Measurements from ENCODE around the gene RAMP1. TPM values are rescaled to one million over a fixed set of nuclear protein-coding genes. Genes with fewer than 3 reads are reported as not detected.

RAMP1 gene
- total RNA-seq, 1 donor from 2014 or later, result 2.1 TPM

DNA sequence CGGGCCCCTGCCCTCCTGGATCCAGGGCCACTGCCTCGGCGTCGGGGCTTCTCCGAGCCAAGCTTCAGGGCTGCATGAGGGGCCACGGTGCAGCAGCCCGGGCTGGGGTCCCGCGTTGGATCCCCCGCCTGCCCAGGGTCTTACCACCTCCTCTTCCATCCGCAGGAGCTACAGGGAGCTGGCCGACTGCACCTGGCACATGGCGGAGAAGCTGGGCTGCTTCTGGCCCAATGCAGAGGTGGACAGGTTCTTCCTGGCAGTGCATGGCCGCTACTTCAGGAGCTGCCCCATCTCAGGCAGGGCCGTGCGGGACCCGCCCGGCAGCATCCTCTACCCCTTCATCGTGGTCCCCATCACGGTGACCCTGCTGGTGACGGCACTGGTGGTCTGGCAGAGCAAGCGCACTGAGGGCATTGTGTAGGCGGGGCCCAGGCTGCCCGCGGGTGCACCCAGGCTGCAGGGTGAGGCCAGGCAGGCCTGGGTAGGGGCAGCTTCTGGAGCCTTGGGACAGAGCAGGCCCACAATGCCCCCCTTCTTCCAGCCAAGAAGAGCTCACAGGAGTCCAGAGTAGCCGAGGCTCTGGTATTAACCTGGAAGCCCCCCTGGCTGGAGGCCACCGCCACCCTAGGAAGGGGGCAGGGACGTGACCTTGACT lies 52.1 kb downstream of the RAMP1 start:
- Histone ChIP-seq H3K27me3 (ENCODE audit: control insufficient read depth, insufficient read depth, low read length) (no peaks in the 10 kb centered on the region), H3K36me3 (ENCODE audit: control insufficient read depth, insufficient read depth, low read length) (no peaks in the 10 kb centered on the region), H3K4me3 (ENCODE audit: low read depth, low read length) (no peak overlapping the region)
- FAIRE-seq, result no peak
- no peak for DNase-seq (ENCODE audit: low read depth)
- TF ChIP-seq, protein P1, sequence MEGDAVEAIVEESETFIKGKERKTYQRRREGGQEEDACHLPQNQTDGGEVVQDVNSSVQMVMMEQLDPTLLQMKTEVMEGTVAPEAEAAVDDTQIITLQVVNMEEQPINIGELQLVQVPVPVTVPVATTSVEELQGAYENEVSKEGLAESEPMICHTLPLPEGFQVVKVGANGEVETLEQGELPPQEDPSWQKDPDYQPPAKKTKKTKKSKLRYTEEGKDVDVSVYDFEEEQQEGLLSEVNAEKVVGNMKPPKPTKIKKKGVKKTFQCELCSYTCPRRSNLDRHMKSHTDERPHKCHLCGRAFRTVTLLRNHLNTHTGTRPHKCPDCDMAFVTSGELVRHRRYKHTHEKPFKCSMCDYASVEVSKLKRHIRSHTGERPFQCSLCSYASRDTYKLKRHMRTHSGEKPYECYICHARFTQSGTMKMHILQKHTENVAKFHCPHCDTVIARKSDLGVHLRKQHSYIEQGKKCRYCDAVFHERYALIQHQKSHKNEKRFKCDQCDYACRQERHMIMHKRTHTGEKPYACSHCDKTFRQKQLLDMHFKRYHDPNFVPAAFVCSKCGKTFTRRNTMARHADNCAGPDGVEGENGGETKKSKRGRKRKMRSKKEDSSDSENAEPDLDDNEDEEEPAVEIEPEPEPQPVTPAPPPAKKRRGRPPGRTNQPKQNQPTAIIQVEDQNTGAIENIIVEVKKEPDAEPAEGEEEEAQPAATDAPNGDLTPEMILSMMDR (IDR thresholded peaks at IDR 0.05; ENCODE audit: insufficient read depth, low read length, severe bottlenecking), result no peak

- FAIRE-seq, result no peak
Measured at GRCh38 chr2:237912271-237913192, 53.1 kb downstream of the RAMP1 start.

GRCh38 chr2:237913193-237913917 lies 53.9 kb downstream of the RAMP1 start:
- DNase-seq (ENCODE audit: low read depth) (no peak), FAIRE-seq (no peak)
- Histone ChIP-seq H3K27me3 (ENCODE audit: control insufficient read depth, insufficient read depth, low read length) (no peaks in the 10 kb centered on the region), H3K4me3 (ENCODE audit: low read depth, low read length) (no peak overlapping the region), H3K36me3 (ENCODE audit: control insufficient read depth, insufficient read depth, low read length) (no peaks in the 10 kb centered on the region)
- TF ChIP-seq, protein P1 (IDR thresholded peaks at IDR 0.05; ENCODE audit: insufficient read depth, low read length, severe bottlenecking), result no peak

More at GRCh38 chr2:237912271-237913192, 53.1 kb downstream of the RAMP1 start:
- Histone ChIP-seq H3K27me3 (ENCODE audit: control insufficient read depth, insufficient read depth, low read length) (no peaks in the 10 kb centered on the region), H3K4me3 (ENCODE audit: low read depth, low read length) (no peak overlapping the region), H3K36me3 (ENCODE audit: control insufficient read depth, insufficient read depth, low read length) (no peaks in the 10 kb centered on the region)
- TF ChIP-seq, protein P1 (IDR thresholded peaks at IDR 0.05; ENCODE audit: insufficient read depth, low read length, severe bottlenecking), result no peak
- no peak for DNase-seq (ENCODE audit: low read depth)

DNA sequence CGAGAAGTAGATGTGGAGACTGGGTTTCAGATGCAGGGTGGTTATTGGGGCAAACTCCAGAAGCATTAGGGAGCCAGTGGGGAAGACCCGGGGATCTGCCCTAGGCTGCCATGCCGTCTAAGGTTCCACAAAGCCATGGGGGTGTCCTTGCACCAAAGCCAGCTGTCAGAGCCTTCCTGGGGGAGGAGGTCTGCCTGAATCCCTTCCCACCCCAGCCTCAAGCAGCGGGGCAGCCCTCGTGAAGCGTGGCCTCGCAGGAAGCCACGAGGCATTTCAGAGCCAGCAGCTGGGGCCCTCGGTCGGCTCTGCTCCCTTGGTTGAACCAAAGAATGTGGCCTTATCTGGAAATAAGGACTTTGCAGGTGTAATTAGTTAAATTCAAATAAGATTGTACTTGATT lies 56.2 kb downstream of the RAMP1 start:
- no peak for DNase-seq (ENCODE audit: low read depth)
- no peak for FAIRE-seq

GRCh38 chr2:237916296-237916695 lies 56.9 kb downstream of the RAMP1 start:
- TF ChIP-seq, protein P1 (IDR thresholded peaks at IDR 0.05; ENCODE audit: insufficient read depth, low read length, severe bottlenecking), result no peak
- DNase-seq (ENCODE audit: low read depth), result no peak

More for the DNA sequence above, 56.2 kb downstream of the RAMP1 start:
- Histone ChIP-seq H3K36me3 (ENCODE audit: control insufficient read depth, insufficient read depth, low read length) (no peaks in the 10 kb centered on the region), H3K4me3 (ENCODE audit: low read depth, low read length) (no peak overlapping the region), H3K27me3 (ENCODE audit: control insufficient read depth, insufficient read depth, low read length) (no peaks in the 10 kb centered on the region)
- TF ChIP-seq, protein P1 (IDR thresholded peaks at IDR 0.05; ENCODE audit: insufficient read depth, low read length, severe bottlenecking), result no peak

More at GRCh38 chr2:237916296-237916695, 56.9 kb downstream of the RAMP1 start:
- Histone ChIP-seq H3K36me3 (ENCODE audit: control insufficient read depth, insufficient read depth, low read length) (no peaks in the 10 kb centered on the region), H3K4me3 (ENCODE audit: low read depth, low read length) (no peak overlapping the region), H3K27me3 (ENCODE audit: control insufficient read depth, insufficient read depth, low read length) (no peaks in the 10 kb centered on the region)
- FAIRE-seq, result no peak
